SK-N-SH treated with all-trans-retinoic acid at 6 μM for 48 hours (cell line): ENCODE results near the gene MYH1.

Source experiments
- ATAC-seq: fragments of 200-7000 bp; cut with Tn5 transposase; 3 replicates; pipeline ENCODE4 v1.9.1; 2020; ENCODE audit warnings: mild to moderate bottlenecking, moderate library complexity
- ARNTL ChIP-seq: fragments of 450-650 bp; formaldehyde crosslinking; IDR thresholded peaks from 2 replicates; pipeline ENCODE4 v1.5.0; 2020; ENCODE audit warnings: low read depth, mild to moderate bottlenecking, moderate library complexity, borderline replicate concordance
- CREB5 ChIP-seq: fragments of 250-450 bp; sonication (Bioruptor Pico); IDR thresholded peaks from 2 replicates; pipeline ENCODE4 v1.5.1; 2020; ENCODE audit warnings: low read depth, mild to moderate bottlenecking, moderate library complexity
- CSRNP3 ChIP-seq: fragments of 250-450 bp; sonication (Bioruptor Pico); IDR thresholded peaks from 2 replicates; pipeline ENCODE4 v1.5.1; 2021; ENCODE audit warnings: mild to moderate bottlenecking, moderate library complexity
- ESRRG ChIP-seq: fragments of 250-450 bp; sonication (Bioruptor Pico); IDR thresholded peaks from 2 replicates; pipeline ENCODE4 v1.6.1; 2021; ENCODE audit warnings: mild to moderate bottlenecking
- GLIS3 ChIP-seq: fragments of 250-450 bp; sonication (Bioruptor Pico); IDR thresholded peaks from 2 replicates; pipeline ENCODE4 v1.5.0; 2020; ENCODE audit warnings: mild to moderate bottlenecking, moderate library complexity
- ISL1 ChIP-seq: fragments of 250-450 bp; sonication (Bioruptor Pico); IDR thresholded peaks from 2 replicates; pipeline ENCODE4 v2.1.2; 2022; ENCODE audit warnings: mild to moderate bottlenecking, moderate library complexity
- OSR1 ChIP-seq: fragments of 250-450 bp; sonication (Bioruptor Pico); IDR thresholded peaks from 2 replicates; pipeline ENCODE4 v1.8.0; 2022; ENCODE audit warnings: moderate library complexity, mild to moderate bottlenecking, inconsistent platforms
- PPARA ChIP-seq: fragments of 250-450 bp; sonication (Bioruptor Pico); IDR thresholded peaks from 2 replicates; pipeline ENCODE4 v1.5.0; 2020; ENCODE audit warnings: mild to moderate bottlenecking, borderline replicate concordance
- RARB ChIP-seq: fragments of 250-450 bp; sonication (Bioruptor Pico); IDR thresholded peaks from 2 replicates; pipeline ENCODE4 v1.8.0; 2021; ENCODE audit warnings: mild to moderate bottlenecking, moderate library complexity
- SNAI2 ChIP-seq: fragments of 250-450 bp; sonication (Bioruptor Pico); IDR thresholded peaks from 2 replicates; pipeline ENCODE4 v1.5.0; 2020; ENCODE audit warnings: mild to moderate bottlenecking, moderate library complexity
- TCF4 ChIP-seq: fragments of 250-450 bp; sonication (Bioruptor Pico); IDR thresholded peaks from 2 replicates; pipeline ENCODE4 v1.8.0; 2021; ENCODE audit warnings: mild to moderate bottlenecking, moderate library complexity, borderline replicate concordance
- TOX ChIP-seq: fragments of 250-450 bp; sonication (Bioruptor Pico); IDR thresholded peaks from 2 replicates; pipeline ENCODE4 v1.8.0; 2021; ENCODE audit warnings: mild to moderate bottlenecking, moderate library complexity, borderline replicate concordance
- ZC3H10 ChIP-seq: fragments of 250-450 bp; sonication (Bioruptor Pico); IDR thresholded peaks from 2 replicates; pipeline ENCODE4 v1.5.1; 2021; ENCODE audit warnings: mild to moderate bottlenecking, moderate library complexity
- ZFP3 ChIP-seq: fragments of 250-450 bp; sonication (Bioruptor Pico); IDR thresholded peaks from 2 replicates; pipeline ENCODE4 v1.5.0; 2020; ENCODE audit warnings: mild to moderate bottlenecking, moderate library complexity
- ZFP30 ChIP-seq: fragments of 450-650 bp; formaldehyde crosslinking; IDR thresholded peaks from 2 replicates; pipeline ENCODE4 v1.5.0; 2022; ENCODE audit warnings: mild to moderate bottlenecking, moderate library complexity
- ZNF565 ChIP-seq: fragments of 450-650 bp; formaldehyde crosslinking; conservative IDR thresholded peaks from 2 replicates; pipeline ENCODE4 v1.5.0; 2020; ENCODE audit warnings: low read depth, mild to moderate bottlenecking, moderate library complexity
- ZNF70 ChIP-seq: fragments of 450-650 bp; formaldehyde crosslinking; IDR thresholded peaks from 2 replicates; pipeline ENCODE4 v1.5.0; 2020; ENCODE audit warnings: mild to moderate bottlenecking, moderate library complexity
- TF ChIP-seq, protein P1 (sequence below): fragments of 250-450 bp; sonication (Bioruptor Pico); IDR thresholded peaks from 2 replicates; pipeline ENCODE4 v1.8.0; 2020; ENCODE audit warnings: mild to moderate bottlenecking, moderate library complexity, borderline replicate concordance

Gene MYH1

GRCh38 chr17:10518271-10519037 is at the start of gene MYH1:
Gene MYH1, minus strand, starts transcription at chr17:10518542. Its CDS starts 1,900 bp downstream, at chr17:10516642.
- no peak for ATAC-seq

DNA sequence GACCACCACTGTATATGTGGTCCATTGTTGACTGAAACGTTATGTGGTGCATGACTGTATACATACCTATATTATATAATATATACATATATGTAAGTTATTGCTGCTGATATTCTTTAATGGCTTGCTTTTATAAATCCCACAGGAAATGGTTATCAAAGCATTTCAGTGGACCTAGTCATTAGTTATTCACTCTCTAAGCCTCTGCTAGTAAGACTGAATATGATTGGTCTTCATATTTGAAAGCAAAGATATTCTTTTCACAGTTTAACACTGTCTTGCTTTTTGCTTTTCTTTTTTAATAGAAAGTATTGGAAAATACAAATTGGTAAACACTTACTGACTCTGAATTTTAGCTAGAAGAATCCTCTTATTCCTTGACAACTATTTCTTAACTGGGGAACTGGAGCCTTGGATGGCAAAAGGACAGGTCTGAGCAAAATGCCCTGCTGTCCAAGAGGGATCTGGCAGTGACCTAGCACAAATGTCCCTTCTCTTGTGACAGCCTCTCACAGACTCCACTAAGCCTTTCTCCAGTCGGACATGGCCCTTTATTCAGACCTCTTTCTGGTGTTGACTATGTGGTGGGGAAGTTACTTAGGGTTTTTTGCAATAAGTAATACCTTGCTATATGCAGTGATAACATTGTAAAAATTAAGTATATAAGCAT is 45.8 kb upstream of the MYH1 start:
- TF ChIP-seq SNAI2, result no peak
- no peak for TF ChIP-seq PPARA (CRISPR knock-in tag)
- no peak for TF ChIP-seq ZNF70
- ATAC-seq, result no peak

More at GRCh38 chr17:10518271-10519037, at the start of gene MYH1:
- TF ChIP-seq TOX (CRISPR knock-in tag) (no peak), PPARA (CRISPR knock-in tag) (no peak), ZC3H10 (CRISPR knock-in tag) (no peak), TCF4 (CRISPR knock-in tag) (no peak), ZFP3 (CRISPR knock-in tag) (no peak), GLIS3 (no peak), SNAI2 (no peak), ZNF70 (no peak), ISL1 (no peak), OSR1 (CRISPR knock-in tag) (no peak)
- TF ChIP-seq, protein P1, sequence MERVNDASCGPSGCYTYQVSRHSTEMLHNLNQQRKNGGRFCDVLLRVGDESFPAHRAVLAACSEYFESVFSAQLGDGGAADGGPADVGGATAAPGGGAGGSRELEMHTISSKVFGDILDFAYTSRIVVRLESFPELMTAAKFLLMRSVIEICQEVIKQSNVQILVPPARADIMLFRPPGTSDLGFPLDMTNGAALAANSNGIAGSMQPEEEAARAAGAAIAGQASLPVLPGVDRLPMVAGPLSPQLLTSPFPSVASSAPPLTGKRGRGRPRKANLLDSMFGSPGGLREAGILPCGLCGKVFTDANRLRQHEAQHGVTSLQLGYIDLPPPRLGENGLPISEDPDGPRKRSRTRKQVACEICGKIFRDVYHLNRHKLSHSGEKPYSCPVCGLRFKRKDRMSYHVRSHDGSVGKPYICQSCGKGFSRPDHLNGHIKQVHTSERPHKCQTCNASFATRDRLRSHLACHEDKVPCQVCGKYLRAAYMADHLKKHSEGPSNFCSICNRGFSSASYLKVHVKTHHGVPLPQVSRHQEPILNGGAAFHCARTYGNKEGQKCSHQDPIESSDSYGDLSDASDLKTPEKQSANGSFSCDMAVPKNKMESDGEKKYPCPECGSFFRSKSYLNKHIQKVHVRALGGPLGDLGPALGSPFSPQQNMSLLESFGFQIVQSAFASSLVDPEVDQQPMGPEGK, result no peak

- no peak for ATAC-seq
- TF ChIP-seq RARB (CRISPR knock-in tag), result no peak
- no peak for TF ChIP-seq TCF4 (CRISPR knock-in tag)
- TF ChIP-seq ZFP30 (CRISPR knock-in tag), result no peak
- TF ChIP-seq ZNF70, result no peak
- TF ChIP-seq ARNTL (CRISPR knock-in tag), result no peak
- no peak for TF ChIP-seq CSRNP3 (CRISPR knock-in tag)
- TF ChIP-seq PPARA (CRISPR knock-in tag), result no peak
- TF ChIP-seq CREB5 (CRISPR knock-in tag), result no peak
Measured at GRCh38 chr17:10558049-10558448, 39.7 kb upstream of the MYH1 start.

DNA sequence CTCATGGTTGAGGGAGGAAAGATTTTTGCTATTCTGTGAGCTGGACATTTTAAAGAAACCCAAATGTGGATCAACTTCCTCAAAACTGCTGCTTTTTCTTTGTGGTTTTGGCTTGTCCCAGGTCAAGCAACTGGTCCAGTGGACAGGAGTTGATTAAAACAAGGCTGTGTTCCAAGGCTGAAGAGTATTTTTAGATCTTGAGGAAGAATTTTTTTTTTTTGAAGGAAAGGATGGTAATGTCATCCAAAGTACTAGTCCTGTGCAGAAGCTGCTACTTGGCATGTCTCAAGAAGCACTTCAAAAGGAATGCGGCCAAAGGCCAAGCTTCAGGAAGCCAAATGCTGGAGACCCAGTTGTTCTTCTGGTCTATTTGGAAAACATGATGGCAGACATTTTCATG is 39.1 kb upstream of the MYH1 start:
- no peak for ATAC-seq
- TF ChIP-seq GLIS3 (no peak), ARNTL (CRISPR knock-in tag) (no peak), TOX (CRISPR knock-in tag) (no peak)

- TF ChIP-seq ZC3H10 (CRISPR knock-in tag) (no peak), ISL1 (no peak), ESRRG (CRISPR knock-in tag) (no peak), ZNF70 (no peak), TOX (CRISPR knock-in tag) (no peak), RARB (CRISPR knock-in tag) (no peak), ZFP30 (CRISPR knock-in tag) (no peak), OSR1 (CRISPR knock-in tag) (no peak), ZNF565 (CRISPR knock-in tag) (no peak), CREB5 (CRISPR knock-in tag) (no peak), PPARA (CRISPR knock-in tag) (no peak), CSRNP3 (CRISPR knock-in tag) (no peak)
- TF ChIP-seq, protein P1, result no peak
- no peak for ATAC-seq
Measured at GRCh38 chr17:10556301-10557005, 38.1 kb upstream of the MYH1 start.
